ENCODE data around the gene ST3GAL4.

Gene ST3GAL4

GRCh38 chr11:126411971-126412381 is 56.5 kb downstream of the ST3GAL4 start:
- no peak for DNase-seq (ENCODE audit: extremely low read depth, low read depth)
- H3K4me3 ChIP-seq (replicated peaks; ENCODE audit: low read depth, low read length): no peak overlapping the region
- TF ChIP-seq, protein P1, sequence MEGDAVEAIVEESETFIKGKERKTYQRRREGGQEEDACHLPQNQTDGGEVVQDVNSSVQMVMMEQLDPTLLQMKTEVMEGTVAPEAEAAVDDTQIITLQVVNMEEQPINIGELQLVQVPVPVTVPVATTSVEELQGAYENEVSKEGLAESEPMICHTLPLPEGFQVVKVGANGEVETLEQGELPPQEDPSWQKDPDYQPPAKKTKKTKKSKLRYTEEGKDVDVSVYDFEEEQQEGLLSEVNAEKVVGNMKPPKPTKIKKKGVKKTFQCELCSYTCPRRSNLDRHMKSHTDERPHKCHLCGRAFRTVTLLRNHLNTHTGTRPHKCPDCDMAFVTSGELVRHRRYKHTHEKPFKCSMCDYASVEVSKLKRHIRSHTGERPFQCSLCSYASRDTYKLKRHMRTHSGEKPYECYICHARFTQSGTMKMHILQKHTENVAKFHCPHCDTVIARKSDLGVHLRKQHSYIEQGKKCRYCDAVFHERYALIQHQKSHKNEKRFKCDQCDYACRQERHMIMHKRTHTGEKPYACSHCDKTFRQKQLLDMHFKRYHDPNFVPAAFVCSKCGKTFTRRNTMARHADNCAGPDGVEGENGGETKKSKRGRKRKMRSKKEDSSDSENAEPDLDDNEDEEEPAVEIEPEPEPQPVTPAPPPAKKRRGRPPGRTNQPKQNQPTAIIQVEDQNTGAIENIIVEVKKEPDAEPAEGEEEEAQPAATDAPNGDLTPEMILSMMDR (IDR thresholded peaks at IDR 0.05; ENCODE audit: low read depth, low read length, missing control alignments): peak; percentile 35

DNA sequence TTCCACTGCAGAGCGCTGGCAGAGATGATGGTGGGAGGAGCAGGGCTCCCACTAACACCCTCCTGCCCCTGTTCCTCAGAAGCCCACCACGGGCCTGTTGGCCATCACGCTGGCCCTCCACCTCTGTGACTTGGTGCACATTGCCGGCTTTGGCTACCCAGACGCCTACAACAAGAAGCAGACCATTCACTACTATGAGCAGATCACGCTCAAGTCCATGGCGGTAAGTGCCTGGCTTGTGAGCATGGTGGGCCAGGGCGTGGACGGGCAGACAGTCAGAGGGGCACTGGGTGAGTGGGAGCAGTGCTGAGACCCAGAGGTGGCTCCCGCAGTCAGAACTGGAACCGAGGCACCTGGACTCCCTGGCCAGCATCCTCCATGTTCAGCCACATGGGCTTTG is 57.9 kb downstream of the ST3GAL4 start:
- TF ChIP-seq, protein P1 (IDR thresholded peaks at IDR 0.05; ENCODE audit: low read depth, low read length, missing control alignments): no peak
- no peak overlapping the region for H3K4me3 ChIP-seq (replicated peaks; ENCODE audit: low read depth, low read length)
- no peak for DNase-seq (ENCODE audit: extremely low read depth, low read depth)

- no peak overlapping the region for H3K4me3 ChIP-seq (replicated peaks; ENCODE audit: low read depth, low read length)
- TF ChIP-seq, protein P1 (IDR thresholded peaks at IDR 0.05; ENCODE audit: low read depth, low read length, missing control alignments): no peak
Observed at GRCh38 chr11:126413843-126414405, 58.4 kb downstream of the ST3GAL4 start.

DNA sequence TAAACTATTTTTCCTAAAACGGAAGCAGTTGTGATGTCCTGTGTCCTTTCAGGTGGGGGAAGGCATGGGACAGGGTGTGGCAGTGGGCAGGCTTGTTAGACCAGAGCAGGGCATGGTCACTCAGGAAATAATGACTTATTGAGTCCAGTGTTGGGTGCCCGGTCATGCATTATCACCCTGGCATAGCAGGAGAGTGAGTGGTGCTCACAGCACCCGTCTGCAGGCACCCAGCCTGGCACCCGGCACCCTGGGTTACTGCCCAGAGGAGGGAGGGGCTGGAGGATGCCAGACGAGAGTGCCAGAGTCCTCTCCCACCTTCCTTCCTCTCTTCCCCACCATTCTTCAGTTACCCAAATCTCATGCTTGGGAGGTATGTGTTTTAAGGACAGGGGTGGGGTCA is 59.1 kb downstream of the ST3GAL4 start:
- TF ChIP-seq, protein P1 (IDR thresholded peaks at IDR 0.05; ENCODE audit: low read depth, low read length, missing control alignments): no peak
- DNase-seq (ENCODE audit: extremely low read depth, low read depth): no peak
- no peak overlapping the region for H3K4me3 ChIP-seq (replicated peaks; ENCODE audit: low read depth, low read length)

More at GRCh38 chr11:126413843-126414405, 58.4 kb downstream of the ST3GAL4 start:
- DNase-seq (ENCODE audit: extremely low read depth, low read depth): no peak

DNA sequence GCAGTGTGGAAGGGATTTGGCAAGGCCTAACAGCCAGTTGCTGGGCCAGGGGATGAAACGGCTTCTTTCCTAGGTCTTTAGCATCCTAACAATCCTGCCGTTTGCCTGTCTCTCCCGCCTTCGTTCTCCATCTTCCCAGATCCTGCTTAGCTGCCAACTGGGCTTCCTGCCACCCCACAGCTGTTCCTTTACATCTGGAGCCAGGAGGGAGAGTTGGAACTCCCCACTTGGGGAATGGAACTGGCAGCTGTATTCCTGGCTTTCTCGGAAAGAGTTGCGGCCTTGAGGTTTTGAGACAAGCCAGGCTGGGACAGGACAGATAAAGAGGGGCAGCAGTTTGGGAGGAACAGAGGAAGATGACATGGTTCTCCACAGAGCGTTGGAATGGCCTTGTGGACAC is 59.6 kb downstream of the ST3GAL4 start:
- H3K4me3 ChIP-seq (replicated peaks; ENCODE audit: low read depth, low read length): no peak overlapping the region
- TF ChIP-seq, protein P1 (IDR thresholded peaks at IDR 0.05; ENCODE audit: low read depth, low read length, missing control alignments): no peak
- DNase-seq (ENCODE audit: extremely low read depth, low read depth): no peak

DNA sequence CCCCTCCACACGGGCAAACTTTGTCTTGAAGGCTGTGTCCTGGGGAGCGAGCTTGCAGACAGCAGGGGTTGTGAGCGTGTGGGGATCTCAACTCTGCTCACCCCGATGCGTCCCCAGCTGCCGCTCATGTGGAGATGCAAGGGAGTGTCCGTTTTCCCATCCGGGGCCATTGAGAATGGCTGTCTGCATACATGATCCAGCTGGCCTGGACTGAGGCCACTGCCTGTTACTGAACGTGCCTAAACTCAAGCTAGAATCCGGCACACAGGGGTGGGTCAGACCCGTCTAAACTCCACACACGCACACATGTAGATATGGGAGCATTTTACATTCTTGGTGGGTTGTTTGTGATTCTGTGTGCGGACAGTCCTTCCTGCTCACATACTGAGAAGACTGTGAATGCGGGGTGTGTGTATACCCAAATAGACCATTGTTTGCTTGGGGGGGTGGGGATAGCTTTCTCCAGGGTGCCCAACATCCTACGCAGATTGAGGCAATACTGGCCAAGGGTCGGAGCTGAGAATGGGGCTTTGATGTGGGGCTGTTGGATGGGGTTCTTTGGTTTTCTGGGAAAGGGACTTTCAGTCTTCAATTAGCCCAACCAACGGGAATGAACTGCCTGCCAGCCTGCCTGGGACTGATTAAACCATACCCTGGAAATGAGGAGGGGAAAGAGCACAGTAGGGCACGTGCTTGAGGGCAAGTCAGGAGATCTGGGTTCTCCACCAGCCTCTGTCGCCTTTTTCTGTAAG is 60.4 kb downstream of the ST3GAL4 start:
- DNase-seq (ENCODE audit: extremely low read depth, low read depth): no peak
- H3K4me3 ChIP-seq (replicated peaks; ENCODE audit: low read depth, low read length): no peak overlapping the region

More for the DNA sequence above, 60.4 kb downstream of the ST3GAL4 start:
- TF ChIP-seq, protein P1 (IDR thresholded peaks at IDR 0.05; ENCODE audit: low read depth, low read length, missing control alignments): no peak

Measured in HFF-Myc (cell line).